Lower leg skin (tissue), 4 donors: ENCODE data around the gene ADGRA1. TPM values are rescaled to one million over a fixed set of nuclear protein-coding genes. Genes with fewer than 3 reads are reported as not detected.

Experiments
- DNase-seq, 2 donors: peaks; one replicate each; pipeline ENCODE4 v3.0.0-alpha.2; 2019; ENCODE audit warnings: low spot score in 2 of 2
- H3K4me3 ChIP-seq: fragments of 200-600 bp; sonication (generic); 2 replicates; pipeline ENCODE4 v1.5.1; 2017; ENCODE audit warnings: mild to moderate bottlenecking, low read depth; ENCODE audit not compliant: poor library complexity, severe bottlenecking
- CTCF ChIP-seq, 3 donors: fragments of 450-650 bp; IDR thresholded peaks; one replicate each; pipeline ENCODE4 v1.5.1; 2016; ENCODE audit warnings: antibody characterized with exemption in 3 of 3, mild to moderate bottlenecking in 3 of 3, moderate library complexity in 2 of 3
- POLR2A ChIP-seq, 2 donors: fragments of 450-650 bp; IDR thresholded peaks; one replicate each; pipeline ENCODE4 v1.6.1; 2016 to 2017; ENCODE audit warnings: antibody characterized with exemption in 2 of 2, mild to moderate bottlenecking in 1 of 2, moderate library complexity in 1 of 2
- WGBS, 2 donors: methylation state at CpG; one replicate each; pipeline ENCODE4 v1.1.5; 2018; 5-methylcytosine and 5-hydroxymethylcytosine counted together
- intact Hi-C: fragments of 100-400 bp; cut with DNase I; formaldehyde crosslinking; loops from one replicate; pipeline ENCODE4 v1.15.0; 2023; ENCODE audit warnings: low total_unique reads
- total RNA-seq, 4 donors: library from RNA; depleted of rRNA; stranded (reverse); fragments of >200 nt; gene quantifications; one replicate each; pipeline ENCODE4 v1.1.0, GENCODE V29; 2016

Gene ADGRA1
- total RNA-seq, 4 donors from 2014 or later = not detected

- TF ChIP-seq POLR2A (IDR thresholded peaks at IDR 0.05) (no peak), CTCF (IDR thresholded peaks at IDR 0.05) (no peak)
- no peak overlapping the region for H3K4me3 ChIP-seq
- intact Hi-C loops = no loop called here
- no peak for DNase-seq
- WGBS, 2 donors = 61 to 62% methylated on average over 19 to 24 of the region's 29 CpGs
These were observed 14.8 kb downstream of the ADGRA1 start for GRCh38 chr10:133102415-133103095.

GRCh38 chr10:133103311-133103910 lies 15.7 kb downstream of the ADGRA1 start:
- intact Hi-C loops = no loop called here
- no peak for TF ChIP-seq CTCF (IDR thresholded peaks at IDR 0.05)
- TF ChIP-seq POLR2A (IDR thresholded peaks at IDR 0.05) = no peak
- no peak for DNase-seq
- WGBS, 2 donors = 78 to 89% methylated on average over 8 to 15 of the region's 24 CpGs
- no peak overlapping the region for H3K4me3 ChIP-seq

DNA sequence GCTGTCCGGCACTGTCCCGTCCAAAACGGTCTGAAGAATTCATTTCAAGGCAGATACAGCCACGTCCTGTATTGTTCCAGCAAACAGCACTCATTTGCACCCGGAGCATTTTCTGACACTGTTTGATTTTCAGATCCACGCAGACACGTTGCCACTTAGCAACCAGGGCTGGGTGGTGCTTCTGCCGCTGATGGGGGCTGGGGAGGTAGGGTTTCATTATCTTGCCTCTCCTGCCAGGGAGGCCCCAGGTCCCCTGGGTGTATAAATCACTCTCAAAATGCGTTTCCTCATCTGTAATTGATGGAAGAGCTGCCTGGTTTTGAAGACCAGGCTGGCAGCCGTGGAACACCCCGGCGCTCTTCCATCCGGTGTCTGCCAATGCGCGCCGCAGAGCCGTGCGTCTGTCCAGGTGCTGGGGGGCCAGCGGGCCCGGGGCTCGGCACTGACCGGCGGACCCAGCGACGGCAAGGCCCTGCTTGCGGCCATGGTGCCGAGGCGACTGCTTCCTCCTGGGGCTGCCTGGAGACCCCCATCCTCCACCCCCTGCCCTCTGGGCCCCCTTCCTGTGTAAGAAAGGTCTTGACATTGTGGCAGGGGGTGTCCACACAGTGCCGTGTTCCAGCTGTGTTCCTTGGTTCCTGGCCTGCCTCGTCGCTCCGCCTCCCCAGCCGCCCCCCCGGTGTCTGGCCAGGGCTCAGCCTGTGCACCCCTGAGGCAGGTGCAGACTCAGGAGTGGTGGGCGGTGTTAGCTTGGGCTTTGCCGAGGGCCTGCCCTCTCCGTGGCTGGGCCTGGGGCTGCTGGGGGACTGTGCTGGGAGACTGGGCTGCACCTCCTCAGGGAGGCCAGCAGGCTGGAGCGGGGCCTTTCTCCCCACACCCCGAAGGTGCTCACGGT lies 16.6 kb downstream of the ADGRA1 start:
- DNase-seq = no peak
- TF ChIP-seq CTCF (IDR thresholded peaks at IDR 0.05) (no peak), POLR2A (IDR thresholded peaks at IDR 0.05) (no peak)
- WGBS, 2 donors = 33 to 42% methylated on average over 39 to 40 of the region's 40 CpGs
- H3K4me3 ChIP-seq = no peak overlapping the region
- intact Hi-C loops = no loop called here

DNA sequence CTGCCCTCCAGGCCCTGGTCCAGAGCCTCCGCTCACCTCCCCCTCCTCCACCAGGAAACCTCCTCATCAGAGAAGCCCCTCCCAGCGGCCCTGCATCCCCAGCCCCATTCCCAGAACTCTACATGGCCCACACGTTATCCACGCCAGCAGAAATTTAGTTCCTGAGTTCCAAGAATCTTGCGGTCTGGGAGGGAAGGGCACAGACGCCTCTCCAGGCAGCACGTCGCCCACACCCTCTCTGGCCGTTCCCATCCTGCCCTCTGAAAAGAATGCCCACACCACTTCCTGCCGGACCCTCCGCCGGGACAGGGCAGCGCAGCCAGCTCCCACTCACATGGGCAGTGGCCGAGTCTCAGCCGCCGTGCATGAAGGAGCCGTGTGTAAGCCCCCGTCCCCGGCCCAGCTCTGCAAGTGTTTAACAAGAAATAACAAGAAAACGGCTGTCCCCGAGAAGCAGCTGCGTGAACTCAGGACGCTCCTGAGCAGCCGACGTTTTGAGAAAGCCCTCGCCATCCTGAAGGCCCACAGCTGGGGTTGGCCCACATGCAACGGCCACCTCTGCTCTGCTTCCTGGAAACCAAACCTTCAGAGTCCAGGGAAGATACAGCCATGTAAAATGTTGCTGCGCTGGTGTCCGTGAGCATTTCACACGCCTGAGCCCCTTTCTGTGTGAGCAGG lies 17.4 kb downstream of the ADGRA1 start:
- H3K4me3 ChIP-seq = no peak overlapping the region
- no peak for DNase-seq
- TF ChIP-seq POLR2A (IDR thresholded peaks at IDR 0.05) (no peak), CTCF (IDR thresholded peaks at IDR 0.05) (no peak)
- intact Hi-C loops = no loop called here
- WGBS, 2 donors = 69 to 75% methylated on average over 30 of the region's 30 CpGs

GRCh38 chr10:133105686-133106390 lies 18.1 kb downstream of the ADGRA1 start:
- no peak for DNase-seq
- TF ChIP-seq CTCF (IDR thresholded peaks at IDR 0.05) (no peak), POLR2A (IDR thresholded peaks at IDR 0.05) (no peak)
- WGBS, 2 donors = 79 to 92% methylated on average over 13 of the region's 19 CpGs
- H3K4me3 ChIP-seq = no peak overlapping the region
- intact Hi-C loops = no loop called here
